Upper lobe of right lung (tissue), 1 donor: Measurements from ENCODE around the gene ACTL7B. TPM values are rescaled to one million over a fixed set of nuclear protein-coding genes. Genes with fewer than 3 reads are reported as not detected.

ENCODE experiments used
- ATAC-seq: fragments of 200-7000 bp; cut with Tn5 transposase; one replicate; pipeline ENCODE4 v1.9.1; 2020; ENCODE audit warnings: mild to moderate bottlenecking, moderate library complexity
- DNase-seq: peaks from one replicate; pipeline ENCODE4 v3.0.0-alpha.2; 2020
- H3K27ac ChIP-seq: fragments of 200-600 bp; one replicate; pipeline ENCODE4 v1.8.0; 2022
- H3K27me3 ChIP-seq: fragments of 200-600 bp; one replicate; pipeline ENCODE4 v1.8.0; 2022; ENCODE audit warnings: mild to moderate bottlenecking
- H3K36me3 ChIP-seq: fragments of 200-600 bp; one replicate; pipeline ENCODE4 v1.8.0; 2022
- H3K4me1 ChIP-seq: fragments of 200-600 bp; one replicate; pipeline ENCODE4 v1.8.0; 2022
- H3K4me3 ChIP-seq: fragments of 200-600 bp; one replicate; pipeline ENCODE4 v1.8.0; 2022; ENCODE audit warnings: mild to moderate bottlenecking
- H3K9me3 ChIP-seq: fragments of 200-600 bp; one replicate; pipeline ENCODE4 v1.8.0; 2022
- CTCF ChIP-seq: fragments of 200-600 bp; IDR thresholded peaks from one replicate; pipeline ENCODE4 v1.8.0; 2022; ENCODE audit warnings: antibody characterized with exemption
- intact Hi-C: fragments of 100-400 bp; cut with DNase I; formaldehyde crosslinking; loops from one replicate; pipeline ENCODE4 v1.11.0; 2022
- total RNA-seq: library from RNA; stranded (reverse); fragmentation: NEBNext Ultra II Directional; extraction: Animal tissue kit (Norgen Biotek cat#: 25700); gene quantifications from one replicate; pipeline ENCODE4 v1.2.1, GENCODE V29; 2021
- donor health status: DM: no; HTN: yes; CAD: no; lungs with severe emphysema.

Gene ACTL7B
- total RNA-seq, 1 donor from 2014 or later: not detected

DNA sequence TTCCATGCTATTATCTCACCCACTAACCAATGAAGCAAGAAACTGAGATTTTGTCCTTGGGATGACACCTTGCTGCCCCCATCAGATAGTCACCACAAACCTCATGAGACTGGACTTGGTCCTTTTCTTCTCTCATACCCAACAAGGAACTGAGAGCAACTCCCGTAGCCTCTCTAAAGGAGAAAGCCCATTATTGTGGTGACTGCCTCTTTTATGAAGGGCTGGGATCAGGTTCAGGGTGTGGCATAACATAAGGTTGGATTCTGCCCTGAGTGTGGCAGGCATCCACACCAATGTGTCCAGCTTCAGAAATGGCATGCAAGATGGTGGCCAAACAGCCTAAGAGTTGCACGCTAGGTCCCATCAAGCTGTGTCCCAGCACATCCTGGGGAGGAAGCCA lies 5.0 kb upstream of the ACTL7B start:
- H3K4me3 ChIP-seq: no peak overlapping the region
- intact Hi-C loops: no loop called here
- no peaks in the 10 kb centered on the region for H3K4me1 ChIP-seq
- H3K27ac ChIP-seq: peak overlapping the region; percentile 47
- no peaks in the 10 kb centered on the region for H3K9me3 ChIP-seq
- H3K27me3 ChIP-seq: no peaks in the 10 kb centered on the region
- ATAC-seq (no peak), DNase-seq (no peak)
- no peaks in the 10 kb centered on the region for H3K36me3 ChIP-seq
- no peak for TF ChIP-seq CTCF

GRCh38 chr9:108860354-108860753 lies 4.6 kb upstream of the ACTL7B start:
- intact Hi-C loops: no loop called here
- no peak overlapping the region for H3K4me3 ChIP-seq
- no peak for DNase-seq
- H3K4me1 ChIP-seq: no peaks in the 10 kb centered on the region
- no peaks in the 10 kb centered on the region for H3K36me3 ChIP-seq
- no peaks in the 10 kb centered on the region for H3K9me3 ChIP-seq
- H3K27me3 ChIP-seq: no peaks in the 10 kb centered on the region
- no peak for ATAC-seq
- no peak overlapping the region for H3K27ac ChIP-seq
- TF ChIP-seq CTCF: no peak

DNA sequence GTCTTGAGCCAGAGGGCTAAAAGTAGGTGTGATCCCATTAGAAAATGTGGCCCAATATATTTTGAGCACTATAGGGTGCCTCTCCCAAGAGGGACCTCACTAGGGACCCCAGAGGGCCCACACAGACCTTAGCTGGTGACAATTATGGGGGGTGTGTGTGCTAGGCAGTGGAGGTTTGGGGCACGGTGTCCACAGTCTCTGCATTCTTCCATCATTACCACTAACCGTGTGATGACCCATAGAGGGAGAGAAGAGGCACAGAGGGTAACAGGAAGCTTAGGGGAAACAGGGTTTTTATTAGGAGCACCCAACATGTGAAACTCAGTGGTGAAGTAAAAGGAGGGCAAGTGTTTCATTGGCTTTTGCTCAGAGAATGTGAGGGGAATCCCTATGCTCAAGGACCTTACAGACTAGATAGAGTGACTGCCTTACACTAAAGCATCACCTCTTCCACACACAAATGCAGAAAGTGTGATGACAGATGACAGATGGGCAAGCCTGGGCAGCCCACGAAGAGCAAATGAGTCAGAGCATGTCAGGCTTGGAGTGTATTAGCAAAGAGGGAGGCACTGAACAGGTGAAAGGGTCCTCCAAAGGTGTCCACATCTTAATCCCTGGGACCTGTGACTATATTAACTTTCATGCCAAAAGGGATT lies 3.8 kb upstream of the ACTL7B start:
- no peak for TF ChIP-seq CTCF
- Histone ChIP-seq H3K4me1 (no peaks in the 10 kb centered on the region), H3K9me3 (no peaks in the 10 kb centered on the region), H3K4me3 (no peak overlapping the region), H3K27ac (no peak overlapping the region), H3K36me3 (no peaks in the 10 kb centered on the region), H3K27me3 (no peaks in the 10 kb centered on the region)
- no peak for DNase-seq
- ATAC-seq: no peak
- intact Hi-C loops: no loop called here

GRCh38 chr9:108857572-108857971 lies 1.8 kb upstream of the ACTL7B start:
- no peak for TF ChIP-seq CTCF
- no peak for ATAC-seq
- Histone ChIP-seq H3K4me3 (no peak overlapping the region), H3K9me3 (no peaks in the 10 kb centered on the region), H3K27ac (no peak overlapping the region), H3K36me3 (no peaks in the 10 kb centered on the region), H3K27me3 (no peaks in the 10 kb centered on the region), H3K4me1 (no peaks in the 10 kb centered on the region)
- DNase-seq: no peak
- intact Hi-C loops: no loop called here

DNA sequence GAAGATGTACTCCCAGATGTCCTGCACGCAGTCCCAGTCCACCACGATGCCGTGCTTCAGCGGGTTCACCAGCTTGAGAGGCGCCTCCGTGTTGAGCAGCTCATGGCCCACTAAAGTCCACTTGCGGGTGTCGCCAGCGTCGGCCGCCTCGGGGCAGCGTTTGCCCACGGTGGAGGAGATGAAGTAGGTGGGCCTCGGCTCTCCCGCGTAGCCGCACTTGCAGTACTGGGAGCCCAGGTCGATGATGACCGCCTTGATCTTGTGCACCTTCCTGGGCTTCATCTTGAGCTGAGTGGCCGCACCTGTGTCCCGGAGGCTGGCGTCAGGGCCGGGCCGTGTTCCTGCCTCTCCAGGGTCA lies 278 bp downstream of the ACTL7B start:
- no peaks in the 10 kb centered on the region for H3K9me3 ChIP-seq
- no peaks in the 10 kb centered on the region for H3K27me3 ChIP-seq
- TF ChIP-seq CTCF: no peak
- no peak for DNase-seq
- H3K4me3 ChIP-seq: no peak overlapping the region
- no peaks in the 10 kb centered on the region for H3K4me1 ChIP-seq
- ATAC-seq: no peak
- H3K27ac ChIP-seq: no peak overlapping the region
- H3K36me3 ChIP-seq: no peaks in the 10 kb centered on the region
- intact Hi-C loops: no loop called here
